Calu3 (cell line): Measurements from ENCODE around the gene GPR143. TPM values are rescaled to one million over a fixed set of nuclear protein-coding genes. Genes with fewer than 3 reads are reported as not detected.
"Not testable (repeated sequence)": the region's sequence is repeated elsewhere in the genome, so short reads cannot be mapped to it uniquely, and the experiment has no call there.

Source experiments
- BruUV-seq: library from RNA; stranded (reverse); fragments of 400-500 nt; replicated peaks from 2 replicates; lab custom pipeline; 2021; lab: Mats Ljungman, UMichigan
- CTCF ChIA-PET: fragments of 300-600 bp; sonication (Branson Sonifier 250); formaldehyde crosslinking; loops from one replicate; lab custom pipeline; 2022; ENCODE audit warnings: antibody characterized with exemption; lab: Charles Lee
- DNase-seq: peaks from one replicate; pipeline ENCODE4 v3.0.0; 2022
- H3K27ac Mint-ChIP-seq: one replicate; pipeline ENCODE4 v1.8.0; 2022; ENCODE audit warnings: mixed read lengths; ENCODE audit not compliant: unreplicated experiment
- H3K27me3 Mint-ChIP-seq: one replicate; pipeline ENCODE4 v1.8.0; 2022; ENCODE audit warnings: mixed read lengths; ENCODE audit not compliant: unreplicated experiment
- H3K36me3 Mint-ChIP-seq: one replicate; pipeline ENCODE4 v1.8.0; 2022; ENCODE audit warnings: mild to moderate bottlenecking, moderate library complexity, mixed read lengths; ENCODE audit not compliant: insufficient read depth, unreplicated experiment
- H3K4me1 Mint-ChIP-seq: one replicate; pipeline ENCODE4 v1.8.0; 2022; ENCODE audit warnings: mild to moderate bottlenecking, low read depth, mixed read lengths; ENCODE audit not compliant: unreplicated experiment
- H3K4me3 Mint-ChIP-seq: one replicate; pipeline ENCODE4 v1.8.0; 2022; ENCODE audit warnings: mild to moderate bottlenecking, low read depth, moderate library complexity, mixed read lengths; ENCODE audit not compliant: unreplicated experiment
- H3K9me3 Mint-ChIP-seq: one replicate; pipeline ENCODE4 v1.8.0; 2022; ENCODE audit warnings: low read depth, mixed read lengths; ENCODE audit not compliant: unreplicated experiment
- CTCF ChIP-seq: fragments of 200-600 bp; IDR thresholded peaks from one replicate; pipeline ENCODE4 v1.8.0; 2022; ENCODE audit warnings: antibody characterized with exemption; ENCODE audit not compliant: unreplicated experiment
- intact Hi-C: fragments of 100-400 bp; cut with micrococcal nuclease; formaldehyde crosslinking; loops from one replicate; pipeline ENCODE4 v1.10.0; 2022; ENCODE audit not compliant: unreplicated experiment
- total RNA-seq: library from RNA; stranded (reverse); gene quantifications from 2 replicates; pipeline ENCODE4 v1.2.3, GENCODE V29; 2022

GPR143 gene
- total RNA-seq, 1 experiment from 2014 or later, result 8.3 TPM

- TF ChIP-seq CTCF, result no peak
- intact Hi-C loops, result no loop called here
- H3K27me3 Mint-ChIP-seq, result no peaks in the 10 kb centered on the region
- H3K9me3 Mint-ChIP-seq, result peaks cover 2% of the 10 kb centered on the region
- H3K4me1 Mint-ChIP-seq, result peaks cover 14% of the 10 kb centered on the region
- no peak overlapping the region for H3K4me3 Mint-ChIP-seq
- no peak overlapping the region for H3K27ac Mint-ChIP-seq
- peaks cover 5% of the 10 kb centered on the region for H3K36me3 Mint-ChIP-seq
- CTCF ChIA-PET, result no interaction called here
- no peak for DNase-seq
- BruUV-seq, result no TSS peak
Measured at GRCh38 chrX:9770319-9770718, 4.7 kb upstream of the GPR143 start.

GRCh38 chrX:9768321-9768839, 2.7 kb upstream of the GPR143 start:
- intact Hi-C loops, H3K4me3 Mint-ChIP-seq, DNase-seq, H3K9me3 Mint-ChIP-seq, BruUV-seq, H3K27me3 Mint-ChIP-seq, H3K36me3 Mint-ChIP-seq, H3K27ac Mint-ChIP-seq: not testable (repeated sequence)
- peaks cover 14% of the 10 kb centered on the region for H3K4me1 Mint-ChIP-seq
- CTCF ChIA-PET, result interaction anchor here (0.7 kb wide), 1 partner anchor 19 kb away, joined by 3 read pairs; no protein-coding TSS in a partner anchor

GRCh38 chrX:9767375-9767774, 1.7 kb upstream of the GPR143 start:
- Mint-ChIP-seq H3K27me3 (no peaks in the 10 kb centered on the region), H3K36me3 (no peaks in the 10 kb centered on the region), H3K4me1 (peaks cover 14% of the 10 kb centered on the region), H3K9me3 (peaks cover 2% of the 10 kb centered on the region), H3K4me3 (no peak overlapping the region), H3K27ac (no peak overlapping the region)
- BruUV-seq, result no TSS peak
- intact Hi-C loops, result no loop called here
- TF ChIP-seq CTCF, result no peak
- CTCF ChIA-PET, result no interaction called here
- no peak for DNase-seq

- CTCF ChIA-PET, result no interaction called here
- Mint-ChIP-seq H3K9me3 (peaks cover 2% of the 10 kb centered on the region), H3K4me3 (no peak overlapping the region), H3K4me1 (peaks cover 6% of the 10 kb centered on the region), H3K36me3 (no peaks in the 10 kb centered on the region), H3K27me3 (no peaks in the 10 kb centered on the region), H3K27ac (no peak overlapping the region)
- TF ChIP-seq CTCF, result no peak
- no peak for DNase-seq
- intact Hi-C loops, result no loop called here
- BruUV-seq, result no TSS peak
Measured at GRCh38 chrX:9765072-9765736, 443 bp downstream of the GPR143 start.

GRCh38 chrX:9759337-9759736, 6.3 kb downstream of the GPR143 start:
- CTCF ChIA-PET, result no interaction called here
- no peak for TF ChIP-seq CTCF
- Mint-ChIP-seq H3K9me3 (no peaks in the 10 kb centered on the region), H3K4me3 (no peak overlapping the region), H3K27ac (no peak overlapping the region), H3K4me1 (no peaks in the 10 kb centered on the region), H3K36me3 (no peaks in the 10 kb centered on the region), H3K27me3 (no peaks in the 10 kb centered on the region)
- BruUV-seq, result no TSS peak
- intact Hi-C loops, result no loop called here
- DNase-seq, result no peak
